ENCODE data around the gene LDLRAD4.

Gene LDLRAD4

DNA sequence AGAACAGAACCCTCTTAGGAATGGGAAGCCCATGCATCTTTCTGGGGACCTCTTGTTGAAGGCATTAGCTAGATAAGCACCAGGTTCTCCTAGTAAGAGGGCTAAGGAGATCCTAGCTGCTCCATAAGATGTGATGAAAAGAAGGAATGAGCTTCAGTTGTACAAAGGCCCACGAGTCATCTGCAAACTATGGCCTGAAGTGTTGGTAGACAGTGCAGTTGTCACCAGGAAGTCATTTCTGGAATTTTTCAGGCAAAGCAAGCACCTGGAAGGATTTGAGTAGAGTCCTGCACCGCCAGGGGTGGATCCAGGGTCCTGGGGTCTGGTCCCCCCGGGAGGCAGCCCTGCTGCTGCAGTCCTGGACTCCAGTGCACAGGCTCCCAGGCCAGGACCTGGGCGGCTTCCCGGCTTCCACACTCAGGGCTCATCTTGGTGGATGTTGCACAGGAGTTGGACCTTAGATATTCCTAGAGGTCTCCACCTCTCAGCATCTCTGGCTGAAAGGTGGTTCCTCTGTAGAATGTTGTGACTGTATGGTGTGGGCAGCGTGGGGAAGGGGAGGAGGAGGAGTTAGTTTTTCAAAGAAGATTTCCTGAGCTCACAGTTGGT, 85.3 kb downstream of the LDLRAD4 start:
- TF ChIP-seq, protein P1, sequence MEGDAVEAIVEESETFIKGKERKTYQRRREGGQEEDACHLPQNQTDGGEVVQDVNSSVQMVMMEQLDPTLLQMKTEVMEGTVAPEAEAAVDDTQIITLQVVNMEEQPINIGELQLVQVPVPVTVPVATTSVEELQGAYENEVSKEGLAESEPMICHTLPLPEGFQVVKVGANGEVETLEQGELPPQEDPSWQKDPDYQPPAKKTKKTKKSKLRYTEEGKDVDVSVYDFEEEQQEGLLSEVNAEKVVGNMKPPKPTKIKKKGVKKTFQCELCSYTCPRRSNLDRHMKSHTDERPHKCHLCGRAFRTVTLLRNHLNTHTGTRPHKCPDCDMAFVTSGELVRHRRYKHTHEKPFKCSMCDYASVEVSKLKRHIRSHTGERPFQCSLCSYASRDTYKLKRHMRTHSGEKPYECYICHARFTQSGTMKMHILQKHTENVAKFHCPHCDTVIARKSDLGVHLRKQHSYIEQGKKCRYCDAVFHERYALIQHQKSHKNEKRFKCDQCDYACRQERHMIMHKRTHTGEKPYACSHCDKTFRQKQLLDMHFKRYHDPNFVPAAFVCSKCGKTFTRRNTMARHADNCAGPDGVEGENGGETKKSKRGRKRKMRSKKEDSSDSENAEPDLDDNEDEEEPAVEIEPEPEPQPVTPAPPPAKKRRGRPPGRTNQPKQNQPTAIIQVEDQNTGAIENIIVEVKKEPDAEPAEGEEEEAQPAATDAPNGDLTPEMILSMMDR (IDR thresholded peaks at IDR 0.05; ENCODE audit: insufficient read depth, low read depth, low read length, missing control alignments) = no peak
- no peak for DNase-seq (ENCODE audit: low read depth)
- H3K4me3 ChIP-seq (ENCODE audit: low read length) = no peak overlapping the region

DNA sequence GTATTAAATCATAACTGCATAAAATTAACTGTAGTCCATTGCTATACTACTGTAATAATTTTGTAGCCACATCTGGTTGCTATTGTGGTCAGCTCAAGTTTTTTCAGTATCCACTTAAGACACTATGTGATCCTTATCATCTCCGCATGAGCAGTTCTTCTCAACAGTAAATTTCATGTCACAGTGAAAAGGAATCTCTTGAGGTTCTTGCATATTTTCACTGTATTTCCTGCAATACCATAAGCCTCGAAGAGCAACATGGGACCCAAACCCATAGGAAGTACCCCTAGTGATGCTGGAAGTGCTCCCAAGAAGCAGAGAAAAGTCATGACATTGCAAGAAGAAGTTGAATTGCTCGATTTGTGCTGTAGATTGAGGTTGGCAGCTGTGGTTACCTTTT, 86.7 kb downstream of the LDLRAD4 start:
- TF ChIP-seq, protein P1 (IDR thresholded peaks at IDR 0.05; ENCODE audit: insufficient read depth, low read depth, low read length, missing control alignments) = no peak
- H3K4me3 ChIP-seq (ENCODE audit: low read length) = no peak overlapping the region
- no peak for DNase-seq (ENCODE audit: low read depth)

DNA sequence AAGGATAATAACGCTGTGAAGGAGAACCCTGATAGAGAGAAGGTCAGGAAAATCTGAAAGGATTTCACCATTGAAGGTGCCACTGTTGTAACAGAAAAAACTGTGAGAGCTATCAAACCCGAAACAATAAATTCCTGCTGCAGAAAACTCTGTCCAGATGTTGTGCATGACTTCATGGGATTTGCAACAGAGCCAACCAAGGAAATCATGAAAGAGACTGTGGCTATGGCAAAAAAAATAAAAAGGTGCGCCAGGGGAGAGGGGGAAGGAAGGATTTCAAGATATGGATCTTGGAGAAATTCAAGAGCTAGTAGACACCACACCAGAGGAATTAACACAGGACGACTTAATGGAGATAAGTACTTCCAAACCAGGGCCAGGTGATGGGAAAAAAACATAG, 88.0 kb downstream of the LDLRAD4 start:
- DNase-seq (ENCODE audit: low read depth) = no peak
- no peak overlapping the region for H3K4me3 ChIP-seq (ENCODE audit: low read length)
- TF ChIP-seq, protein P1 (IDR thresholded peaks at IDR 0.05; ENCODE audit: insufficient read depth, low read depth, low read length, missing control alignments) = no peak

DNA sequence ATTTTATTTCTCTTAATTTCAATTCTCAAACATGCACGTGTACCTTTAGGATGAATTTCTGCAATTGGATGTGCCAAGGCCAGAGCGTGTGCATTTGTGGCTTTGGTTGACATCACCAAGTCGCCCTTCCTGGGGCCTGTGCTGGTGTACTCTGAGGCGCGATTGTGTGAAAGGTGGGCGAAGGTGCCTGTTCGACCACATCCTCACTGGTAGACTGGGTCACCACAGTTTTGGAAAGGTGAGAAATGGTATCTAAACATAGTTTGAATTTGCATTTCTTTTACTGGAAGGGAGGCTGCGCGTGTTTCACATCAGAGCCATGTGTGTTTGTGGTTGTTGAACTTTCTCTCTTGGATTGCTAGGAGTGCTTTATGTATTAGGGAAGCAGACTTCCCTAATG, 89.8 kb downstream of the LDLRAD4 start:
- TF ChIP-seq, protein P1 (IDR thresholded peaks at IDR 0.05; ENCODE audit: insufficient read depth, low read depth, low read length, missing control alignments) = no peak
- H3K4me3 ChIP-seq (ENCODE audit: low read length) = no peak overlapping the region
- no peak for DNase-seq (ENCODE audit: low read depth)

DNA sequence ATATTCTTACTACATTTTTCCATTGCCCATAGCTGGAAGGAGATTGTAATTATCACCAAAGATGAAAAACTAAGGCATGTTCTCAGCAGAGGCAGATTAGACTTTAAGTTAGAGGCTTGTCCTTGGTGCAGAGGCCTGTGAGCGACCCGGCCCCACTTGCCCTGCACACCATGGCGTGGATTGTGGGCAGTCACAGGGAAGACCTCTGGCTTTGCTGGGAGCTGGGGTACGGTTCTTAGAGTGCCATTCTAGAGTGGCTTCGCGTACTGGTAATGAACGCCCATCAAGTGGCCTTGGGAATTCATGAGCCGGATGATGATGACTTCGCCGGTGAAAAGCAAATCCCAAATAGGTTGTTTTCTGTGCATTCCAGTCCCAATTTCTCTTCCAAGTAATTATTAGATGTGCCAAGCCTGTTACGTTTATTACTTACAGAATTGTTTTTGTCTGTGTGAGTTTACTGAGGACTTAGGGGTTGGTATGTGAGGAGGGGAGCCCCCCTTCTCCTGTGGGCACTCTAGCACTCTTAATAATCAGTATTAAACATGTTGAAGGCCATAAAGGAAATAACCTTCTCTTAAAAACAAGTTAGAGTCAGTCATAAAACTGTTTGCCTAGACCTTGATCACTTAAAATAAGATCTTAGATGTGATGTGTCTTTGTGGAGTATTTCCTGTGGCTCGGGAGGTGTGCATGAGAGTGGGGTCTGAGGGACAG, 90.6 kb downstream of the LDLRAD4 start:
- H3K4me3 ChIP-seq (ENCODE audit: low read length) = no peak overlapping the region
- TF ChIP-seq, protein P1 (IDR thresholded peaks at IDR 0.05; ENCODE audit: insufficient read depth, low read depth, low read length, missing control alignments) = no peak
- no peak for DNase-seq (ENCODE audit: low read depth)

DNA sequence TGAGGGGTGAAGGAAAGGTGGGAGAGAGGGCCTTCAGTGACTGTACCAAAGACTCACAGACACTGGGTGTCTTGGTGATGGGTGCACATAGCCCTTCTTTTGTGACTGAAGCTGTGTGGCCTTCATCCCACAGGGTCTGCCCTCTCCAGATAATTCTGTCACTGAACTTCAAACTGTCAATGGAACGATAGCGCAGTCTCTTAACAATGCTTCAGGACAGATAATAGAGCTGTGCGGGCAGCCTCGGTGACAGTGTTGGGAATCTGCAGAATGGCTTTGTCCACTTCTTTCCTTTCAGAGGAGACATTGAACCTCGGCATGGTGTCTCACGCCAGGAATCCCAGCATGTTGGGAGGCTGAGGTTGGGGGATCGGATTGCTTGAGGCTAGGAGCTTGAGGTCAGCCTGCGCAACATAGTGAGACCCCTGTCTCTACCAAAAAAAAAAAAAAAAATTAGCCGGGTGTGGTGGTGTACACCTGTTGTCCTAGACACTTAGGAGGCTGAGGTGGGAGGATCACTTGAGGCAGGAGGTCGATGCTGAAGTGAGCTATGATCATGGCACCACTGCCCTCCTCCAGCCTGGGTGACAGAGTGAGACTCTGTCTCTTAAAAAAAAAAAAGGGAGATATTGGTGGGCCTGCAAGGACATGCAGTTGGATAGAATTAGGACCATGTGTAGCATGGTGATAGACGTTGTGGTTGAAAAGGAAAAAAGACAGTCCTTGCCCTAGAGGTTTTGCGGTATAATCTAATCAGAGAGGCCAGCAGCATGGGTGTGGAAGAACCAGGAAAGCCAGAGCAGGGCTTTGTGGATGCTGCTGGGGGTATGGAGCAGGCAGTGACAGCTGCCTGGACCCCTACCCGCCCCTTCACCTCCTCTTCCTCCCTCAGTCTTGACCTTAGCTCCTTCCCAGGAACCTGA, 91.4 kb downstream of the LDLRAD4 start:
- DNase-seq (ENCODE audit: low read depth) = no peak
- TF ChIP-seq, protein P1 (IDR thresholded peaks at IDR 0.05; ENCODE audit: insufficient read depth, low read depth, low read length, missing control alignments) = no peak
- H3K4me3 ChIP-seq (ENCODE audit: low read length) = no peak overlapping the region

All from epithelial cell of esophagus (primary cell).